ENCODE measurements around the gene AGT. TPM values are rescaled to one million over a fixed set of nuclear protein-coding genes. Genes with fewer than 3 reads are reported as not detected.

AGT gene
- total RNA-seq, 2 donors from 2014 or later = not detected

- Mint-ChIP-seq H3K4me1 (no peaks in the 10 kb centered on the region), H3K27ac (no peak overlapping the region), H3K4me3 (no peak overlapping the region), H3K27me3 (no peaks in the 10 kb centered on the region), H3K36me3 (ENCODE audit: low read depth) (peaks cover 31% of the 10 kb centered on the region), H3K9me3 (no peaks in the 10 kb centered on the region)
- no peak for ATAC-seq (replicated peaks)
Measured at GRCh38 chr1:230696218-230696617, 17.7 kb downstream of the AGT start.

GRCh38 chr1:230694991-230695390 lies 18.9 kb downstream of the AGT start:
- Mint-ChIP-seq H3K4me3 (no peak overlapping the region), H3K27me3 (no peaks in the 10 kb centered on the region), H3K27ac (no peak overlapping the region), H3K36me3 (ENCODE audit: low read depth) (peaks cover 42% of the 10 kb centered on the region), H3K4me1 (no peaks in the 10 kb centered on the region), H3K9me3 (no peaks in the 10 kb centered on the region)
- no peak for ATAC-seq (replicated peaks)

DNA sequence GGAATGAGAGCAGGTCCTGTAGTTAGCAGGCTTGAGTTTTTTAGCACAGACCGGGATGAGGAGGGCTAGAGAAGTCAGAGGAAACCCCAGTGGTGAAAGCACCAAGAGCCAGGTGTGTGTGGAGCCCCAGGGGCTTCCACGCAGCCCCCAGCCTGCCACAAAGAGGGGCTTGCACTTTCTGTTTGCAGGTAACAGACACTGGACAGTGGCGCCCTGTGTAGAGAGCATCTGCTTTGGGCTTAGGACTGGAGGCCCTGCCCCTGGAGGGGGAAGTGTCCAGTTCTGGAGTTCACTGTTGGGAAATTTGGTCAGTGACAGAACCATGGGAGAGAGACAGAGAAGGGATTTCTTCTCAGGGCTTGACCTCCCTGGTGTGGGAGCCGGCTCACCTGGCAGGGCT lies 19.5 kb downstream of the AGT start:
- Mint-ChIP-seq H3K27ac (peak overlapping the region; percentile 31), H3K4me3 (no peak overlapping the region), H3K9me3 (no peaks in the 10 kb centered on the region), H3K27me3 (no peaks in the 10 kb centered on the region), H3K4me1 (no peaks in the 10 kb centered on the region), H3K36me3 (ENCODE audit: low read depth) (peaks cover 47% of the 10 kb centered on the region)
- ATAC-seq (replicated peaks) = no peak

GRCh38 chr1:230693777-230694176 lies 20.1 kb downstream of the AGT start:
- no peaks in the 10 kb centered on the region for H3K4me1 Mint-ChIP-seq
- peak overlapping the region; percentile 31 for H3K27ac Mint-ChIP-seq
- H3K4me3 Mint-ChIP-seq = no peak overlapping the region
- peaks cover 53% of the 10 kb centered on the region for H3K36me3 Mint-ChIP-seq (ENCODE audit: low read depth)
- H3K27me3 Mint-ChIP-seq = no peaks in the 10 kb centered on the region
- no peaks in the 10 kb centered on the region for H3K9me3 Mint-ChIP-seq
- ATAC-seq (replicated peaks) = no peak

DNA sequence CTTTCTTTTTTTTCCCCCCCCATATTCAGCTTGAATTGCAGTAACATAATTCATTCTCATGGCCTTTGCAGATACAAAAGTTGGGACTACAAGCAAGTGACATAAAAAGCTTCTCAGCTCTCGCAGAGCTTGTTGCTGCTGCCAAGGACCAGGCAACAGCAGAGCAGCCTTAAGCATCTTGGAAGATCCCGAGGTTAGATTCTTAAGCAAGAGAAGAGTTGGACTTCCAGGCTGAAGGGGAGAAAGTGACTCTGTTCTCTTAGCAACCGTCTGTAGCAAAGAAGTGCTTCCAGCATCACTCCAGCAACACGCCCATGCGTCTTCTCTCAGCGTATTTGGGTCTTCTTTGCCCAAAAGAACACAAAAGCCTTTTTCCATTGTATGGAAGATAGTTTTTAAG lies 20.7 kb downstream of the AGT start:
- Mint-ChIP-seq H3K4me1 (no peaks in the 10 kb centered on the region), H3K4me3 (no peak overlapping the region), H3K36me3 (ENCODE audit: low read depth) (peaks cover 59% of the 10 kb centered on the region), H3K27ac (no peak overlapping the region), H3K27me3 (no peaks in the 10 kb centered on the region), H3K9me3 (no peaks in the 10 kb centered on the region)
- no peak for ATAC-seq (replicated peaks)

DNA sequence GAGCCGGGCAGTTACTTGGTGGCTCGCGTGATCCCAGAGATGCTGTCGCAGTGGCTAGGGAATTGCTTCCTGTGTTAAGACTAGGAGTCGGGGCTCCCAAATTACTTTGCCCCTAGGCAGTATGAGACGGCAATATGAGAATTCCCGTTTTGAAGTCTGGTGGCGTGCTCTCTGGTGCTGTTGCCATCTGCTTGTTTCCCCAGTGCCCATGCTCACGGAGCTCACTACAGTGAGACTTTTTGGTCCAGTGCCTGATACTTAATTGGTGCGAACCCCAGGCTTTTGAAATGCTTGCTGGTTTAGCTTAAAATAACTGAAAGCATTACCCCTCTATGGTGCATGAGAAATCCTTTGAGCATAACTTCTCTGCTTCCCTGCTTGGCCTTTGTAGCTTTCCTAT lies 22.3 kb downstream of the AGT start:
- ATAC-seq (replicated peaks) = no peak

GRCh38 chr1:230690101-230690500 lies 23.8 kb downstream of the AGT start:
- H3K27ac Mint-ChIP-seq = no peak overlapping the region
- no peaks in the 10 kb centered on the region for H3K4me1 Mint-ChIP-seq
- H3K9me3 Mint-ChIP-seq = no peaks in the 10 kb centered on the region

More for the DNA sequence above, 22.3 kb downstream of the AGT start:
- H3K27me3 Mint-ChIP-seq = no peaks in the 10 kb centered on the region
- H3K36me3 Mint-ChIP-seq (ENCODE audit: low read depth) = peaks cover 75% of the 10 kb centered on the region
- no peak overlapping the region for H3K4me3 Mint-ChIP-seq
- H3K4me1 Mint-ChIP-seq = no peaks in the 10 kb centered on the region
- no peak overlapping the region for H3K27ac Mint-ChIP-seq
- no peaks in the 10 kb centered on the region for H3K9me3 Mint-ChIP-seq

DNA sequence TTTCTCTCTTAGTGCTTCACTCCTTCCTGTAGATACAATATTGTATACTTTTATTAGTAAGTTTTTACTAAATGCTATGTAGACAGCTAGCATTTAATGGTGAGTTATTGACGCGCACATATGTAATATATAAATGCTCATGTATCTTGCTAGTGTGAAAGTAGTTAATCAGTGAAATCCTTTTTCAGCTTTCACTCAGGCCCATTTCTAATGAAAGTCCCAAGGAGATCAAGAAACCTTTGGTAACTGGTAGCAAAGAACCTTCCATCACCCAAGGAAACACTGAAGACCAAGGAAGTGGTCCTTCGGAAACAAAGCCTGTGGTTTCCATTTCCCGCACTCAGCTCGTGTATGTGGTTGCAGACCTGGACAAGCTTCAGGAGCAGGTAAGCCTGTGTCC lies 27.2 kb downstream of the AGT start:
- Mint-ChIP-seq H3K4me1 (no peaks in the 10 kb centered on the region), H3K27me3 (no peaks in the 10 kb centered on the region), H3K9me3 (no peaks in the 10 kb centered on the region), H3K36me3 (ENCODE audit: low read depth) (peaks cover 98% of the 10 kb centered on the region), H3K4me3 (no peak overlapping the region), H3K27ac (no peak overlapping the region)
- ATAC-seq (replicated peaks) = no peak

More at GRCh38 chr1:230690101-230690500, 23.8 kb downstream of the AGT start:
- no peak overlapping the region for H3K4me3 Mint-ChIP-seq
- ATAC-seq (replicated peaks) = no peak
- peaks cover 90% of the 10 kb centered on the region for H3K36me3 Mint-ChIP-seq (ENCODE audit: low read depth)
- no peaks in the 10 kb centered on the region for H3K27me3 Mint-ChIP-seq

DNA sequence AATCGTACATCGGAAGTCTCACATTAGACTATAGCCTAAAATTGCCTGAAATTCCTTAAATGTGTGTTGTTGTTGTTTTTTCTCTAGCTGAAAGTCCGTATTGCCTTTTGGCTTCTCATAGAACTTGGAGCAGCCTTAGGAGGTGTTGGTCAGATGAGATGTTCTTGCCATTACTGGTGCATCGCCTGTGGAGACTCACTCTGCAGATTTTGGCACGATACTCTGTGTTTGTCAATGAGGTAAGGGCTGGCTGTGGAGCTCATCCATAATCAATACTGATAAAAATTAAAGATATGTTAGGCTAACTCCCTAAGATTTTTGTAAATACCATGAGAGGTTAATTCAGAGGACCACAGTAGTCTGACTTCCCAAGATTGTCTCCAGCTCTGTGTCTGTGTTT lies 28.9 kb downstream of the AGT start:
- H3K9me3 Mint-ChIP-seq = no peaks in the 10 kb centered on the region
- ATAC-seq (replicated peaks) = no peak
- H3K4me1 Mint-ChIP-seq = no peaks in the 10 kb centered on the region
- no peaks in the 10 kb centered on the region for H3K27me3 Mint-ChIP-seq
- H3K4me3 Mint-ChIP-seq = no peak overlapping the region
- H3K27ac Mint-ChIP-seq = no peak overlapping the region
- H3K36me3 Mint-ChIP-seq (ENCODE audit: low read depth) = peaks cover 98% of the 10 kb centered on the region

- H3K9me3 Mint-ChIP-seq = no peaks in the 10 kb centered on the region
- no peaks in the 10 kb centered on the region for H3K27me3 Mint-ChIP-seq
- H3K4me1 Mint-ChIP-seq = no peaks in the 10 kb centered on the region
- no peak for ATAC-seq (replicated peaks)
- H3K4me3 Mint-ChIP-seq = no peak overlapping the region
- peaks cover 98% of the 10 kb centered on the region for H3K36me3 Mint-ChIP-seq (ENCODE audit: low read depth)
- H3K27ac Mint-ChIP-seq = no peak overlapping the region
Measured at GRCh38 chr1:230684146-230684545, 29.8 kb downstream of the AGT start.

GRCh38 chr1:230682882-230683610 lies 30.9 kb downstream of the AGT start:
- no peak for ATAC-seq (replicated peaks)
- Mint-ChIP-seq H3K27ac (no peak overlapping the region), H3K9me3 (no peaks in the 10 kb centered on the region), H3K4me3 (no peak overlapping the region), H3K27me3 (no peaks in the 10 kb centered on the region), H3K4me1 (no peaks in the 10 kb centered on the region), H3K36me3 (ENCODE audit: low read depth) (peaks cover 99% of the 10 kb centered on the region)

DNA sequence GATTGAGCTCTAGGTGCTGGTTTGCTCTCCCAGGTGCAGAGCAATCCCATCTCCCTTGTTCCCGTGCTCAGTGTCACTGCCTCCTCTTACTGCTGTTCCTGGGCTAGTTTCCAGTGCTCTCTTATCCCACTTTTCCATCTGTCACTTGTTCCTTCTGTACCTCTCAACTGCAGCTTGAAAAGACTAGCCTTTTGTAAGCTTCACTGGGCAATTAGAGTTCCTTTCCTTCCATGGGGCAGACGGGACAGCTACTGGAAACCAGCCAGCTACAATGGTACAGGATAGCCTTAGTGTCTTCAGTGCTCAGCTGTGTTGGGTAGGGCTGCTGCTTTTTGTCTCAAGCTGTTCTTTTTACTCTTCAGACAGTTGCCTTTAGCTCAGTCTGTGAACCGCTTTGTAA lies 31.6 kb downstream of the AGT start:
- no peak overlapping the region for H3K4me3 Mint-ChIP-seq
- no peaks in the 10 kb centered on the region for H3K4me1 Mint-ChIP-seq
- H3K27me3 Mint-ChIP-seq = no peaks in the 10 kb centered on the region
- H3K36me3 Mint-ChIP-seq (ENCODE audit: low read depth) = peaks cover 99% of the 10 kb centered on the region
- H3K27ac Mint-ChIP-seq = no peak overlapping the region
- no peak for ATAC-seq (replicated peaks)
- H3K9me3 Mint-ChIP-seq = no peaks in the 10 kb centered on the region

GRCh38 chr1:230681599-230681998 lies 32.3 kb downstream of the AGT start:
- no peaks in the 10 kb centered on the region for H3K27me3 Mint-ChIP-seq
- H3K4me1 Mint-ChIP-seq = no peaks in the 10 kb centered on the region
- H3K9me3 Mint-ChIP-seq = no peaks in the 10 kb centered on the region
- no peak overlapping the region for H3K4me3 Mint-ChIP-seq
- ATAC-seq (replicated peaks) = peak; percentile 53
- peaks cover 99% of the 10 kb centered on the region for H3K36me3 Mint-ChIP-seq (ENCODE audit: low read depth)
- H3K27ac Mint-ChIP-seq = no peak overlapping the region

DNA sequence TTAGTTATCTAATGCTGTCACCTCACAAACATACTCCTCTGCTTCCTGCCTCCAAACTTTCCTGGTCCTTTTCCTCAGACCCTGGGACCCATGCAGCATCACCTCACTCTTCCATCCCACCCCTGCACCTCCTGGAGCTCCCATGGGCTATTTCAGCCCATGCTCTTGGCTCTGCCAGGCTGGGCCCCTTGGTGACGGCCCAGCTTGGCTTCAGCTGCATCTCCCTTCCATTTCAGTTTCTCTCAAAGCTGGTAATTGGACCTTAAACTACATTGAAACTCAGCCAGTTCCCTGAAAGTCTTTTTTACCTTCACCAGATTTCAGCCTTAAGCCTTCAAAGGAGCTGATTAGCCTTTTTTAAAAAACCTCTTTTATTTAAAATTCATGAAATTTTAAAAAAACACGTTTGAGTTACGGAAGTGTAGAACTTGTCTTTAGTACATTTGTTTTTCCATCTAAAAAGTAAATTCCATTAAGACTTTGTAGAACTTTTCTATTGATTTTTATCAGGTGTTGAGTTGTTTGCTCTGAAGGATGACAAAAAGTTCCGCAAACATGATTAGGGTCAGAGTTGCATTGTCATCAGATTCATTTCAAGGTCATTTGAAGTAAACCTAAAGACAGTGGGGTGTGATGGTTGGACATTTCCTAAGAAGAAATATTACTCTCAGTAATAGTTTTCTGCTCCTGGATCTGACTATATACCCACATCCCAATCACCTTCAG lies 33.5 kb downstream of the AGT start:
- no peak for ATAC-seq (replicated peaks)
- Mint-ChIP-seq H3K27me3 (no peaks in the 10 kb centered on the region), H3K27ac (no peak overlapping the region), H3K36me3 (ENCODE audit: low read depth) (peaks cover 99% of the 10 kb centered on the region), H3K4me3 (no peak overlapping the region), H3K9me3 (no peaks in the 10 kb centered on the region), H3K4me1 (no peaks in the 10 kb centered on the region)

DNA sequence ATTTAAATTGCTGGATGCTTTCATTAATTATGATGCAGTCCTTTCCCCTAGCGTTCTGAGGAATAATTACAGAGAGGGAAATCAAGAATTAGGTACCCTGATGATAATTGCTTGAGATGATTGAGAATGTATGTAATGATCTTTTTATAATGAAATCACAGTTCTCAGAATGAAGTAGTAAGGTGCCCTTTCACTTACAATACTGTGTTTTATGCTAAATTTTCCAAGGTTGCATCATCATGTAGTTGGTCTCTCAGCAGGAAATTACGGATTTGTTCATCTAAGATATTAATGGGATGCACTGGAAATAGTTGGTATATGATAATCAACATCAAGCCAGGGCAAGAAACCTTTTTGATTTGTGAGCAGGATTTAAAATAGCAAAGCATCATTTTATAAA lies 34.1 kb downstream of the AGT start:
- H3K27ac Mint-ChIP-seq = no peak overlapping the region
- H3K36me3 Mint-ChIP-seq (ENCODE audit: low read depth) = peaks cover 99% of the 10 kb centered on the region
- no peak for ATAC-seq (replicated peaks)
- H3K4me3 Mint-ChIP-seq = no peak overlapping the region
- H3K9me3 Mint-ChIP-seq = no peaks in the 10 kb centered on the region
- no peaks in the 10 kb centered on the region for H3K27me3 Mint-ChIP-seq
- no peaks in the 10 kb centered on the region for H3K4me1 Mint-ChIP-seq
